Measurements from ENCODE around the gene PRELP. TPM values are rescaled to one million over a fixed set of nuclear protein-coding genes. Genes with fewer than 3 reads are reported as not detected.

PRELP gene
- polyA plus RNA-seq, 1 experiment: 3.9 TPM

DNA sequence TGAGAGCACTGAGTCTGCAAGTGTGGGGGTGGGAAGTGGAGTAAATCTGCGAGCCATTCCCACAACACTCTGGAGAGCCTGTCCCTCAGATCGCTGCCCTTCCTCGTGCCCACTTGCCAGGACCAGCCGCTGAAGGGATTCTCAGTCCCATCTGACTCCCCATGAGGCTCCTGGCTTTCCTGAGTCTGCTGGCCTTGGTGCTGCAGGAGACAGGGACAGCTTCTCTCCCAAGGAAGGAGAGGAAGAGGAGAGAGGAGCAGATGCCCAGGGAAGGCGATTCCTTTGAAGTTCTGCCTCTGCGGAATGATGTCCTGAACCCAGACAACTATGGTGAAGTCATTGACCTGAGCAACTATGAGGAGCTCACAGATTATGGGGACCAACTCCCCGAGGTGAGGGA, 20.2 kb downstream of the PRELP start:
- H3K27me3 ChIP-seq (ENCODE audit: control insufficient read depth, insufficient read depth, low read length): no peaks in the 10 kb centered on the region
- no peak overlapping the region for H3K4me3 ChIP-seq (ENCODE audit: low read depth, low read length)
- ChIA-PET CTCF (interaction anchor here (1.3 to 2.7 kb wide), 4 partner anchors 9 to 223 kb away, joined by 3 to 17 read pairs (median 8); no protein-coding TSS in a partner anchor), POLR2A (no interaction called here)
- TF ChIP-seq, protein P1, sequence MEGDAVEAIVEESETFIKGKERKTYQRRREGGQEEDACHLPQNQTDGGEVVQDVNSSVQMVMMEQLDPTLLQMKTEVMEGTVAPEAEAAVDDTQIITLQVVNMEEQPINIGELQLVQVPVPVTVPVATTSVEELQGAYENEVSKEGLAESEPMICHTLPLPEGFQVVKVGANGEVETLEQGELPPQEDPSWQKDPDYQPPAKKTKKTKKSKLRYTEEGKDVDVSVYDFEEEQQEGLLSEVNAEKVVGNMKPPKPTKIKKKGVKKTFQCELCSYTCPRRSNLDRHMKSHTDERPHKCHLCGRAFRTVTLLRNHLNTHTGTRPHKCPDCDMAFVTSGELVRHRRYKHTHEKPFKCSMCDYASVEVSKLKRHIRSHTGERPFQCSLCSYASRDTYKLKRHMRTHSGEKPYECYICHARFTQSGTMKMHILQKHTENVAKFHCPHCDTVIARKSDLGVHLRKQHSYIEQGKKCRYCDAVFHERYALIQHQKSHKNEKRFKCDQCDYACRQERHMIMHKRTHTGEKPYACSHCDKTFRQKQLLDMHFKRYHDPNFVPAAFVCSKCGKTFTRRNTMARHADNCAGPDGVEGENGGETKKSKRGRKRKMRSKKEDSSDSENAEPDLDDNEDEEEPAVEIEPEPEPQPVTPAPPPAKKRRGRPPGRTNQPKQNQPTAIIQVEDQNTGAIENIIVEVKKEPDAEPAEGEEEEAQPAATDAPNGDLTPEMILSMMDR (IDR thresholded peaks at IDR 0.05; ENCODE audit: insufficient read depth, low read depth, low read length): no peak
- no peaks in the 10 kb centered on the region for H3K36me3 ChIP-seq (ENCODE audit: control insufficient read depth, insufficient read depth, low read length)
- no peak for DNase-seq (ENCODE audit: low read depth)

DNA sequence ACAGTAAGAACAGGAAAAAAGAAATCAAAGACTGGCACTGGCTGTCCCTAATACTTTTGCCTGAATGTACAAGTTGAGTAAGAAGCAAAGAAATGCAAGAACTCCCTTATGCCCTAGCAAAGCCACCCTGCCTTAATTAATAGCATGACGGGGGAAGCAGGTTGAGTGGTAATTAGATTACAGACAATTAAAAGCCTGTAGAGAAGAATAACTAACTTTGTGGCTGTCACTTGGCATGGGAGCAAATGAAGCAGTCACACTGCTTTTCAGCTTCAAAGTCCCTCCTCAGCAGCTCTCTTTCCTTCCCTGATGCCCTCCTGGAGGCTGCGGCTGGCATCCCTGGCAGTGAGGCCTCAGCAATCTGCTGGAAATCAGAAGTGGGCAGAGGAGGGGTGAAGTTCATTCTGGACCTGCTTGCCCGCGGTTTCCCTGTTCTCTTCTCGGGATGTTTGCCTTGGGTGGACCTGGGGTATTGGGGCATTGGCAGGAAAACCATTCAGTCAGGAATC, 21.7 kb downstream of the PRELP start:
- no peak overlapping the region for H3K4me3 ChIP-seq (ENCODE audit: low read depth, low read length)
- no peak for DNase-seq (ENCODE audit: low read depth)
- no peaks in the 10 kb centered on the region for H3K36me3 ChIP-seq (ENCODE audit: control insufficient read depth, insufficient read depth, low read length)
- POLR2A ChIA-PET: no interaction called here
- TF ChIP-seq, protein P1 (IDR thresholded peaks at IDR 0.05; ENCODE audit: insufficient read depth, low read depth, low read length): no peak
- H3K27me3 ChIP-seq (ENCODE audit: control insufficient read depth, insufficient read depth, low read length): no peaks in the 10 kb centered on the region
- CTCF ChIA-PET: interaction anchor here (1.2 to 1.4 kb wide), 3 partner anchors 57 to 158 kb away, joined by 3 to 7 read pairs (median 3); no protein-coding TSS in a partner anchor

DNA sequence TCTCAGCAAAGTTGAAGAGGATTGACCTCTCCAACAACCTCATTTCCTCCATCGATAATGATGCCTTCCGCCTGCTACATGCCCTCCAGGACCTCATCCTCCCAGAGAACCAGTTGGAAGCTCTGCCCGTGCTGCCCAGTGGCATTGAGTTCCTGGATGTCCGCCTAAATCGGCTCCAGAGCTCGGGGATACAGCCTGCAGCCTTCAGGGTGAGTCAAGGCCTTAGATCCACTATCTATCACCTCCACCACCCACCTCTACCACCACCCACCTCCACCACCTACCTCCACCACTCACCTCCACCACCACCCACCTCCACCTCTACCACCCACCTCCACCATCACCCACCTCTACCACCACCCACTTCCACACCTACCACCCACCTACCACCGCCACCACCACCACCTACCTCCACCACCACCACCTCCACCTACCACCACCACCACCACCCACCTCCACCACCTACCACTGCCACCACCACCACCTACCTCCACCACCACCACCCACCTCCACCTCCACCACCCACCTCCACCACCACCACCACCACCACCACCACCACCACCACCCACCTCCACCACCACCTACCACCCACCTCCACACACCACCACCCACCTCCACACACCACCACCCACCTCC, 24.2 kb downstream of the PRELP start:
- no peak overlapping the region for H3K4me3 ChIP-seq (ENCODE audit: low read depth, low read length)
- ChIA-PET POLR2A (no interaction called here), CTCF (interaction anchor here (1.0 to 2.4 kb wide), 2 partner anchors 12 to 201 kb away, joined by 4 to 10 read pairs; no protein-coding TSS in a partner anchor)
- DNase-seq (ENCODE audit: low read depth): no peak
- no peaks in the 10 kb centered on the region for H3K27me3 ChIP-seq (ENCODE audit: control insufficient read depth, insufficient read depth, low read length)
- H3K36me3 ChIP-seq (ENCODE audit: control insufficient read depth, insufficient read depth, low read length): no peaks in the 10 kb centered on the region
- TF ChIP-seq, protein P1 (IDR thresholded peaks at IDR 0.05; ENCODE audit: insufficient read depth, low read depth, low read length): no peak

DNA sequence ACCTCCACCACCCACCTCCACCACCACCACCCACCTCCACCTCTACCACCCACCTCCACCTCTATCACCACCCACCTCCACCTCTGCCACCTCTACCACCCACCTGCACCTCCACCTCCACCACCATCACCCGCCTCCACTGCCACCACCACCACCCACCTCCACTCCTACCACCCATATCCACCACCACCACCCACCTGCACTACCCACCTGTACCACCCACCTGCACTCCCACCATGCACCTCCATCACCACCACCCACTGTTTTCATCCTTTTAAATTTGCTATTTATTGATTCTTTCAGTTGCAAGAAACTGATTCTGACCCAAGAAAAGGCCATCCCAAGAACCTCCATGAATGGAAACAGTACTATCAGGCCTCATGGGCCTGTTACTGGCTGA, 24.7 kb downstream of the PRELP start:
- POLR2A ChIA-PET: no interaction called here
- CTCF ChIA-PET: no interaction called here
- TF ChIP-seq, protein P1 (IDR thresholded peaks at IDR 0.05; ENCODE audit: insufficient read depth, low read depth, low read length): no peak
- Histone ChIP-seq H3K27me3 (ENCODE audit: control insufficient read depth, insufficient read depth, low read length) (no peaks in the 10 kb centered on the region), H3K4me3 (ENCODE audit: low read depth, low read length) (no peak overlapping the region), H3K36me3 (ENCODE audit: control insufficient read depth, insufficient read depth, low read length) (no peaks in the 10 kb centered on the region)
- no peak for DNase-seq (ENCODE audit: low read depth)

DNA sequence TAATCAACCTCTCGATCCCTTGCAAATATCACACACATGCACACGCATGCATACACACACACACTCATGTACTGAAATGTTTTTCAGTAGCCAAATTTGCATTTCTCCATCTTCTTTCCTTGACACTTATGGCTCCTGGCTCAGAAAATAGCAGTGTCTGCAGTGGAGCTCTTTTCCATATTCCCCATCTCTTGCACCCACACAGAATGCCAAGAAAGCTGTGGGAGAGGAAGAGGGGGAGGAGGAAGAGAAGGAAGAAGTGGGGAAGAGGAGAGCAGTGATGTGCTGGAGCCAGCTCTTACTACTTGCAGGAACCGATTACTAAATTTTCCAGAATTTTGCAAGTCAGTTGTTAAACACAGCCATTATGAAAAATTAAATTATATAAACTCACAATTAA, 28.2 kb downstream of the PRELP start:
- no peak overlapping the region for H3K4me3 ChIP-seq (ENCODE audit: low read depth, low read length)
- no peaks in the 10 kb centered on the region for H3K36me3 ChIP-seq (ENCODE audit: control insufficient read depth, insufficient read depth, low read length)
- ChIA-PET CTCF (interaction anchor here (0.8 to 7.0 kb wide), 29 partner anchors 8 to 354 kb away, joined by 3 to 92 read pairs (median 4); partner anchors contain the start of genes ATP2B4 and OPTC), POLR2A (no interaction called here)
- TF ChIP-seq, protein P1 (IDR thresholded peaks at IDR 0.05; ENCODE audit: insufficient read depth, low read depth, low read length): no peak
- no peak for DNase-seq (ENCODE audit: low read depth)
- H3K27me3 ChIP-seq (ENCODE audit: control insufficient read depth, insufficient read depth, low read length): no peaks in the 10 kb centered on the region
